Fibroblast of lung (primary cell): ENCODE results near the gene INPP4A. TPM values are rescaled to one million over a fixed set of nuclear protein-coding genes. Genes with fewer than 3 reads are reported as not detected.

Experiments
- DNase-seq, 2 donors: peaks; one replicate each; pipeline versions ENCODE4 v3.0.0 to v3.0.0-alpha.2; 2010; ENCODE audit warnings: low read depth in 2 of 2
- H2AFZ ChIP-seq: 2 replicates; pipeline ENCODE4 v1.5.1; 2012; ENCODE audit warnings: low read length, control low read depth, inconsistent platforms
- H3K27ac ChIP-seq: 2 replicates; pipeline ENCODE4 v1.5.1; 2011; ENCODE audit warnings: low read length, control low read depth; ENCODE audit not compliant: insufficient read depth
- H3K27me3 ChIP-seq: 2 replicates; pipeline ENCODE4 v1.5.1; 2011; ENCODE audit warnings: mild to moderate bottlenecking, low read length; ENCODE audit not compliant: control insufficient read depth, insufficient read depth
- H3K36me3 ChIP-seq: 2 replicates; pipeline ENCODE4 v1.5.1; 2011; ENCODE audit warnings: low read length; ENCODE audit not compliant: control insufficient read depth, insufficient read depth
- H3K4me1 ChIP-seq: 2 replicates; pipeline ENCODE4 v1.5.1; 2011; ENCODE audit warnings: low read length; ENCODE audit not compliant: control insufficient read depth, insufficient read depth; ENCODE audit errors: extremely low read depth
- H3K4me2 ChIP-seq: 2 replicates; pipeline ENCODE4 v1.5.1; 2011; ENCODE audit warnings: low read length, control low read depth; ENCODE audit not compliant: insufficient read depth; ENCODE audit errors: extremely low read depth
- H3K4me3 ChIP-seq, 4 experiments: fragments of 200-600 bp in 1 of 4; sonication (generic) in 1 of 4; replicated peaks in 1 of 4; 2 replicates each; pipeline ENCODE4 v1.5.1; 2011 to 2016; ENCODE audit warnings: low read length in 4 of 4, low read depth in 3 of 4, mild to moderate bottlenecking in 3 of 4, control low read depth in 2 of 4, inconsistent platforms in 1 of 4, mixed read lengths in 1 of 4; ENCODE audit not compliant: insufficient read depth in 1 of 4; ENCODE audit errors: control extremely low read depth in 1 of 4
- H3K79me2 ChIP-seq: 2 replicates; pipeline ENCODE4 v1.5.1; 2012; ENCODE audit warnings: mild to moderate bottlenecking, low read length, inconsistent platforms; ENCODE audit not compliant: control insufficient read depth, insufficient read depth
- H3K9ac ChIP-seq: 2 replicates; pipeline ENCODE4 v1.5.1; 2011; ENCODE audit warnings: mild to moderate bottlenecking, low read length, control low read depth; ENCODE audit not compliant: insufficient read depth
- H3K9me3 ChIP-seq: 2 replicates; pipeline ENCODE4 v1.5.1; 2012; ENCODE audit warnings: low read depth, low read length; ENCODE audit not compliant: control insufficient read depth, insufficient read depth
- H4K20me1 ChIP-seq: 2 replicates; pipeline ENCODE4 v1.5.1; 2011; ENCODE audit warnings: low read length; ENCODE audit not compliant: control insufficient read depth, insufficient read depth; ENCODE audit errors: extremely low read depth
- CTCF ChIP-seq, 2 donors: IDR thresholded peaks in 1 of 2; conservative IDR thresholded peaks in 1 of 2; 1 replicate in 1 of 2; 2 replicates in 1 of 2; pipeline ENCODE4 v1.5.1; 2011 to 2012; ENCODE audit warnings: low read length in 2 of 2, control low read depth in 1 of 2, inconsistent platforms in 1 of 2, low read depth in 1 of 2, mild to moderate bottlenecking in 1 of 2
- EZH2 ChIP-seq: IDR thresholded peaks from 2 replicates; pipeline ENCODE4 v1.5.1; 2012; ENCODE audit warnings: low read length, control low read depth, mild to moderate bottlenecking; ENCODE audit errors: missing control alignments
- polyA plus RNA-seq, 2 donors: library from polyadenylated mRNA; depleted of rRNA in 1 of 2; stranded (reverse) in 1 of 2; unstranded in 1 of 2; fragments of >200 nt; gene quantifications; 2 replicates each; pipeline ENCODE4 v1.2.1, GENCODE V29; 2011 to 2012; ENCODE audit warnings: missing spikeins in 1 of 2
- total RNA-seq: library from RNA; depleted of rRNA; stranded (reverse); fragments of >200 nt; gene quantifications from 2 replicates; pipeline ENCODE4 v1.2.1, GENCODE V29; 2014

INPP4A gene
- total and polyA plus RNA-seq, 2 donors (not counting 1 experiment from before 2014, with no cell fraction given): 10.2 to 26.1 TPM

DNA sequence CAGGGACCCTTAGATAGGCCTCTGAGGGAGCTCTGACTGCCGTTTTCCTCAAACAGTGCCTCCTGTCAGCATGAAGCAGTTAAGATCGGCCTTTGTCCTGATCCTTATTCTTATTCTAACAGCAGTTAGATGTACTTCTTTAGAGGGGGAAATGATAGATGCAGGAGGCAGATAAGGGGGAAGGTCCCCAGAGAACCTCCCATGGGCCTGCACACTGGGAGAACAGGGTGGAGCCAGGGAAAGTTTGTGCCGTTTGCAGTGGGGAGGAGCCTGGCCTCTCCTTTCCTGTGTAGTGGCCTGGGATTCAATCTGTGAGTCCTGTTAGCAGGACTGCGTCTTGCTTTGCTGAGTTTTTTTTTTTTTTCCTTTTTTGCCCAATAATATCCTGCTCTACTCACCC, 7.9 kb upstream of the INPP4A start:
- no peaks in the 10 kb centered on the region for H3K79me2 ChIP-seq
- H3K9ac ChIP-seq: no peak overlapping the region
- no peak for DNase-seq
- H3K9me3 ChIP-seq: no peaks in the 10 kb centered on the region
- H3K36me3 ChIP-seq: no peaks in the 10 kb centered on the region
- no peaks in the 10 kb centered on the region for H4K20me1 ChIP-seq
- no peak overlapping the region for H3K27ac ChIP-seq
- H3K4me2 ChIP-seq: no peak overlapping the region
- TF ChIP-seq CTCF (conservative IDR thresholded peaks at IDR 0.05 in 1 of 2, IDR thresholded peaks at IDR 0.05 in 1 of 2; ENCODE audit: low read depth in 1 of 2, low read length in 2 of 2): no peak
- no peak for TF ChIP-seq EZH2
- no peak overlapping the region for H3K4me3 ChIP-seq
- H2AFZ ChIP-seq: no peak overlapping the region
- no peaks in the 10 kb centered on the region for H3K4me1 ChIP-seq
- H3K27me3 ChIP-seq: no peaks in the 10 kb centered on the region

GRCh38 chr2:98438190-98439133, 6.2 kb upstream of the INPP4A start:
- Histone ChIP-seq H3K27ac (no peak overlapping the region), H3K4me1 (no peaks in the 10 kb centered on the region), H2AFZ (no peak overlapping the region), H3K9ac (no peak overlapping the region), H3K4me2 (no peak overlapping the region), H3K27me3 (no peaks in the 10 kb centered on the region), H3K79me2 (no peaks in the 10 kb centered on the region), H3K4me3 (no peak overlapping the region), H3K36me3 (no peaks in the 10 kb centered on the region), H4K20me1 (no peaks in the 10 kb centered on the region), H3K9me3 (no peaks in the 10 kb centered on the region)
- DNase-seq: no peak
- TF ChIP-seq EZH2 (no peak), CTCF (conservative IDR thresholded peaks at IDR 0.05 in 1 of 2, IDR thresholded peaks at IDR 0.05 in 1 of 2; ENCODE audit: low read depth in 1 of 2, low read length in 2 of 2) (no peak)

DNA sequence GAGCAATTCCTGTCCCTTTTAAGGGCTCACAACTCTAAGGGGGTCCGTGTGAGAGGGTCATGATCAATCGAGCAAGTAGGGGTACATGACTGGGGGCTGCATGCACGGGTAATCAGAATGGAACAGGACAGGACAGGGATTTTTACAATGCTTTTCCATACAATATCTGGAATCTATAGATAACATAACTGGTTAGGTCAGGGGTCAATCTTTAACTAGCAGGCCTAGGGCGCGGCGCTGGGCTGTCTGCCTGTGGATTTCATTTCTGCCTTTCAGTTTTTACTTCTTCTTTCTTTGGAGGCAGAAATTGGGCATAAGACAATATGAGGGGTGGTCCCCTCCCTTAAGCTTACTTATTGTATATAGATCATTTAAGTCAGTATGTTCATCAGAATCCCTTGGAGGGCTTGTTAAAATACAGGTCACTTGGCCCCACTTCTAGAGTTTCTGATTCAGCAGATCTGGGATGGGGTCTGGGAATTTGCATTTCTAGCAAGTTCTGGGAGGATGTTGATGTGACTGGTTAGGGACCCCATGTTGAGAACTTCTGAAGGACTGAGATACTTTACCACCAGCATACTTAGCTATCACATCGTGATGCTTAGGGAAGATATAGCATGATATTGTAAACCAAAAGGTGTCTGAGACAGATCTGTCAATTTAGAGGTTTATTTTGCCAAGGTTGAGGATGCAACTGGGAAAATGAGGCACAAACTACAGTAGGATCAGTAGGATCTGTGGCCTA, 2.8 kb upstream of the INPP4A start:
- Histone ChIP-seq H3K9ac (no peak overlapping the region), H2AFZ (no peak overlapping the region), H3K36me3 (no peaks in the 10 kb centered on the region), H3K27me3 (no peaks in the 10 kb centered on the region), H3K27ac (no peak overlapping the region), H3K79me2 (peaks cover 8% of the 10 kb centered on the region), H3K9me3 (no peaks in the 10 kb centered on the region), H3K4me2 (no peak overlapping the region), H4K20me1 (no peaks in the 10 kb centered on the region), H3K4me3 (no peak overlapping the region), H3K4me1 (peaks cover 3% of the 10 kb centered on the region)
- no peak for TF ChIP-seq EZH2
- TF ChIP-seq CTCF (conservative IDR thresholded peaks at IDR 0.05 in 1 of 2, IDR thresholded peaks at IDR 0.05 in 1 of 2; ENCODE audit: low read depth in 1 of 2, low read length in 2 of 2): no peak
- no peak for DNase-seq
